NCI-H128 (cell line): ENCODE measurements around the gene NRK.
"Not testable (repeated sequence)": the region's sequence is repeated elsewhere in the genome, so short reads cannot be mapped to it uniquely, and the experiment has no call there.

Experiments
- DNase-seq: peaks from one replicate; lab custom pipeline; 2025; ENCODE audit not compliant: unreplicated experiment; lab: John Stamatoyannopoulos, UW

NRK gene, protein sequence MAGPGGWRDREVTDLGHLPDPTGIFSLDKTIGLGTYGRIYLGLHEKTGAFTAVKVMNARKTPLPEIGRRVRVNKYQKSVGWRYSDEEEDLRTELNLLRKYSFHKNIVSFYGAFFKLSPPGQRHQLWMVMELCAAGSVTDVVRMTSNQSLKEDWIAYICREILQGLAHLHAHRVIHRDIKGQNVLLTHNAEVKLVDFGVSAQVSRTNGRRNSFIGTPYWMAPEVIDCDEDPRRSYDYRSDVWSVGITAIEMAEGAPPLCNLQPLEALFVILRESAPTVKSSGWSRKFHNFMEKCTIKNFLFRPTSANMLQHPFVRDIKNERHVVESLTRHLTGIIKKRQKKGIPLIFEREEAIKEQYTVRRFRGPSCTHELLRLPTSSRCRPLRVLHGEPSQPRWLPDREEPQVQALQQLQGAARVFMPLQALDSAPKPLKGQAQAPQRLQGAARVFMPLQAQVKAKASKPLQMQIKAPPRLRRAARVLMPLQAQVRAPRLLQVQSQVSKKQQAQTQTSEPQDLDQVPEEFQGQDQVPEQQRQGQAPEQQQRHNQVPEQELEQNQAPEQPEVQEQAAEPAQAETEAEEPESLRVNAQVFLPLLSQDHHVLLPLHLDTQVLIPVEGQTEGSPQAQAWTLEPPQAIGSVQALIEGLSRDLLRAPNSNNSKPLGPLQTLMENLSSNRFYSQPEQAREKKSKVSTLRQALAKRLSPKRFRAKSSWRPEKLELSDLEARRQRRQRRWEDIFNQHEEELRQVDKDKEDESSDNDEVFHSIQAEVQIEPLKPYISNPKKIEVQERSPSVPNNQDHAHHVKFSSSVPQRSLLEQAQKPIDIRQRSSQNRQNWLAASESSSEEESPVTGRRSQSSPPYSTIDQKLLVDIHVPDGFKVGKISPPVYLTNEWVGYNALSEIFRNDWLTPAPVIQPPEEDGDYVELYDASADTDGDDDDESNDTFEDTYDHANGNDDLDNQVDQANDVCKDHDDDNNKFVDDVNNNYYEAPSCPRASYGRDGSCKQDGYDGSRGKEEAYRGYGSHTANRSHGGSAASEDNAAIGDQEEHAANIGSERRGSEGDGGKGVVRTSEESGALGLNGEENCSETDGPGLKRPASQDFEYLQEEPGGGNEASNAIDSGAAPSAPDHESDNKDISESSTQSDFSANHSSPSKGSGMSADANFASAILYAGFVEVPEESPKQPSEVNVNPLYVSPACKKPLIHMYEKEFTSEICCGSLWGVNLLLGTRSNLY (N-terminal part only)

GRCh38 chrX:105822138-105823091 lies at the start of gene NRK:
NRK (plus strand) TSS chrX:105822539; CDS start chrX:105822846, 307 bp downstream.
- DNase-seq = no peak

DNA sequence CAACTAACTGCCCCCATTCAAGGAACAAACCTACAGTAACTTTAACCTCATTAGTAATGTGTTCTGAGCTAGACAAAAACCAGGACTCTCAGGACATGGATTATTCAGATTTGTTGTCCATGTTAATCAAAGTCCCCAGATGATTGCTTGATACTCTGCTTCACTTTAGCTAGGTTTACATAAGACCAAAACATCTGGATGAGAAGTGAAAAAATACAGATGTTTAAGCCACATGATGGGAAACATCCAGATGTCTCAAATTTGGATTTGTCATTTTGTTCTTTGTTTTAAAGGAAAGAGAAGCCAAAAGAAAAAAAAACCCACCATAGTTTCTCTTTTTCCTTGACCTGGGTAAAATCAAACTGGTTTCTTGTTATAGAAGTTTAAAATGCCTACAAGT lies 48.5 kb upstream of the NRK start:
- no peak for DNase-seq

- DNase-seq = no peak
Measured at GRCh38 chrX:105775679-105776078, 46.7 kb upstream of the NRK start.

DNA sequence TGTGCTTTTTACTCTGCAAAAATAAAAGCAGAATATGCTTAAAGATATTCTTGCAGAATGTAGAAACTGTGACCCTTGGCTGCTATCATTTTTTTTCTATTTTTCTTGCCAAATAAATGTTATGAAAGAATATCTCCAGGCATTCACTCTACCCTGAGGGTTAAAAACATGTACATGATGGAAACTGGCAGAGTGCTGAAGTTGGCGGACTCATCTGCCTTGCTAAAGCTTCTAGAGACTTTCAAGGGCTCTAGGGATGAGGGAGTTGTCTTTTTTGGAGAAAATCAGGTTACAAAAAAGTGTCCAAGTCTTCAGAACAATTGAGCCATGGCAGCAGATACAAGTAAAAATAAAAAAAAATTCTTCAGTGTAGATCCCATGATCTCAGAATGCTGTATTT lies 40.5 kb upstream of the NRK start:
- no peak for DNase-seq

GRCh38 chrX:105796877-105797276 lies 25.5 kb upstream of the NRK start:
- not testable (repeated sequence) for DNase-seq

- DNase-seq = no peak
Measured at GRCh38 chrX:105803891-105804290, 18.4 kb upstream of the NRK start.

- not testable (repeated sequence) for DNase-seq
Measured at GRCh38 chrX:105805655-105806054, 16.7 kb upstream of the NRK start.

DNA sequence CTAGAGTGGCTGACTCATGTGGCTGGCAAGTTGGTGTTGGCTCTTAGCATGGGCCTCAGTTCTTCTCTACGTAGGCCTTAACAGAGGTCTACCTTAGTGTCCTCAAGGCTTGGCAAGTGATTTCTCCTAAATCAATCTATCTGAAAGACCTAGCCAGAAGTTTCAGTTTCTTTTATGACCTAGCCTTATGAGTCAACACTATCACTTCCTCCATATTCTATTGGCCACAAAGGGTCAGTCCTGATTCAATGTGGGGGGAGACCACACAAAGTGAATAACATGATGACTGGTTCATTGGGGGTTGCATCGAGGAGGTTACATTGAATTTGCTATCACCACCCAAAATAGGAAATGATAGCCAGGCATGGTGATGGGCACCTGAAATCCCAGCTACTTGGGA lies 5.8 kb upstream of the NRK start:
- DNase-seq = no peak

DNA sequence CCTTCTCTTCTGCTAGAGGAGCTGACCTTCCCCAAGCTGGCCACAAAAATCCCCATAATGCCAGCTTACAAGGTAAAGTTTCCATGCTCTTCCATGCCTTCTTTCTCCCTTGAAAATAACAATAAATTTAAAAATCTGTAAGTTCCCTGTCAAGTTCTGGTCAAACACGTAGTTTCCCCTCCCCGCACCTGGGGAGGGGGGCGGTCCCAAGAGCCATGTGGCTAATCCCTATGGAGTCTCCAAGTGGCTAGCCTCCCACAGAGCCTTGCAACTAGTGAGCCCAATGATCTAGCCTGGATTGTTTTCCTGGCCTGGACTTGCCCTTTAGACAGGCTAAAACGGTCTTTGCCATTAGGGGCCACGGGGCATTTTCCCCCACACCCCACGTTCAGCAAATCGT lies 2.1 kb upstream of the NRK start:
- DNase-seq = no peak

DNA sequence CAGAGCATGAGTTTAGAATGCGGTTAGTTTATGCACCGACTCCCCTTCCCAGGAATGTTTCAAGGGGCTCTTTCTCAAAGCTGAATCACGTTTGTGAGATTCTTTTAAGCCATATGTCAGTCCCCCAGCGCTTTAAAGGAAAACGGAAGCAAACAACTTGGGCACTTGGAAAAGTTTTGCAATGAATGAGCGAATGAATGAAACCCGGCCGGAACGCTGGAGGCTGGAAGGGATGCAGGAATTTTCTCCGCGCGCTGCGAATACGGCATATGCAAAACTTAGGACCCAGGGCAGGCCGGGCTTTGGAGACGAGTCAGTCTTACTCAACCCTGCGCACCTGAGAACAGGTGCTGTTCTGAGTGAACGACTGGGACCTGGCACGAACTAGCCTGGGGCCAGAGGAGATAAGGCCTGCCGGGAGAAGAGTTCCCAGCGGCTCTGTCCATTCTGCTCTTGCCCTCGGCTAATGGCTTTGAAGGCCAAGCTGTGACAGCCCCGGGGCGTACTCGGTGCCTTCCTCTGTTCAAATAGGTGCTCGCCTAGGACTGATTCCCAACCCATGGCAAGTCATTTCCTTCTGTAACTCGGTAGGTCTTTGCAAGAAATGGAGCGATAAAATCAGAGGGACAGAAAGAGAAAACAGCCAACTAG lies 743 bp upstream of the NRK start:
- no peak for DNase-seq

DNA sequence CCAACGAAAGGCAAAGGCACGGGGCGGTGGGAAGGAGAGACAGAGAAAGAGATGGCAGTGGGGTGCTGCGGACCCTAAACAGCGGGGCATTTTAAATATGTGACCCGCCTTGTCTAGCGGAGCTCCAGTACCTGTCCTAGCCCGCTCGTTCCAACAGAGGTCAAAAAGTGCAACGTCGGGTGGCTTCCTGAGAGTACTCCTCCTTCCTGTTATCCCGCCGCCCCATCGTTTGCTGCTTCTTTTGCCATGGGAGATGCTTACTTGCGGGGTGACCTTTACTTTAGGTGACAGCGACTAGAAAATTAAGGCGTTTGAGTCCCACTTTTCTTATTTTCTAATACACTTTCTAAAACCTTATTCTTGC lies 735 bp downstream of the NRK start:
- DNase-seq = no peak

- no peak for DNase-seq
Measured at GRCh38 chrX:105829011-105829410, 6.7 kb downstream of the NRK start.

DNA sequence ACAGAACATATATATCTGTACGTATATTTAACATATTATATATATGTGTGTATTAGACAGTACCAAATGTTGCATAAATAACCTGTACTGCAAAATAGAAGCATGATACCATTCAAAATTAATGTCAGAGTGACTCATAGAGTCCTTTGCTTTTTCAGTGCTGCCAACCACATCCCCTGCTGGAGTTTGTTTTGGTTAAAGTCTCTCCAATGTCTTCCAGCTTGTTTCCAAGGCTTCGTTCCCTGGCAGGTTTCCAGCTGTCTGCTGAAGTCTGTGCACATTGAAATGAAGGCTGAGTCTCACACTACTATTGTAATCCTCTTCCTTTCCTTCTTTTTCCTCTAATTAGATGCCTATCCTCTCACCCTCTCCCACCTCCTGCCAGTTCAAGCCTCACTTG lies 14.9 kb downstream of the NRK start:
- no peak for DNase-seq

GRCh38 chrX:105845631-105846030 lies 23.3 kb downstream of the NRK start:
- DNase-seq = no peak

- DNase-seq = not testable (repeated sequence)
Measured at GRCh38 chrX:105850100-105850499, 27.8 kb downstream of the NRK start.

GRCh38 chrX:105865709-105866108 lies 43.4 kb downstream of the NRK start:
- no peak for DNase-seq

DNA sequence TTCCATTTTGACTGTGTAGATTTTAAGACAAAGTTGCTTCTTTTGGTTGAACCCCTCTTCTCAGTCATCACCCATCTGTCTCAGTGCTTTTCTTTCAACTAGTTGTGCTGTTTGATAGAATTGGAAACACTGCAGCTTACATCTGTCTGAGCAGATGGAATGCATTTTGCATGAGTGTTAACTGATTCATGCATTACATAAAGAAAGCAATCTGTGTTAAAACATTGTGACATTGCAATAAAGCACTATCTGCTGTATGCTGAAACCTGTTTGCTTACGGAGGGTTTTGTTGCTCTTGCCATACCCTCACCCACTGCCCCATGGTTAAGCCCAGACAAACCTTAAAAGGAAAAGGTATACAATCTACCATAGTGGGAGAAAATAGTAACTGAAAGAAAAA lies 47.4 kb downstream of the NRK start:
- no peak for DNase-seq

DNA sequence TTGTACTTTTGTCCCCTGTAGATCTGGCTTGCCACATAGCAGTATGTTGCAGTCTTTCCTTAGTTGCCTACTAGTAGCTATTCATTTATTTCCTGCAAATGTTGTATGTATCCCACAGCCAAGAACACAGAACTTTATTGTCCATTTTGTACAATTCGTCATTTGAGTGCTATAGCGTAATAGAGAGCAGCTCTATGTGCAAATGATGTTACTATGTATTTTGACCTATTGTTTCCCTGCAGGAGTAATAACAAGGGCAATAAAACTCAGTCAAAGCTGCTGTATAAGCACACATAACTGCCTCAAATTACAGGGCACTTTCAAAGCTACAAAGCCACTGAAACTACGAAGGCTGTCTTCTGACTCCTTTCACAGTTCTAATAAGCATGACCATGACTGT lies 48.1 kb downstream of the NRK start:
- no peak for DNase-seq

DNA sequence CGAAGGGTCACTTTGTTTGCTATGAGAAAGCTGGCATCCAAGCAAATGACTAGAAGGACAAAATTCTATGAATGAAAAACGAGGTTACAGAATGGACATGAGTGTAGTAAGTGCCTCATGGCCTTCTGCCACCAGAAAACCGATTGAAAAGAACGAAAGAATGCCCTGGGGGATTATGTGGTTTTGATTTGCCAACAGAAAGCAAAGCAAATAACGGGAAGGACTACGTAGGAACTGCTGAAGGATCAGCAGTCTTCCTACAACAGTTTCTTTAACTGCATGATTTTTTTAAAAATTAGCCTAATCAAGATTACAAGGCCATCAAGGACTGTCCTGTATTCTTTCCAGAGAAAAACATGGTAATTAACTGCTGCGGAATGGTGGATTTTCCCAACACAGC lies 50.6 kb downstream of the NRK start:
- DNase-seq = no peak

DNA sequence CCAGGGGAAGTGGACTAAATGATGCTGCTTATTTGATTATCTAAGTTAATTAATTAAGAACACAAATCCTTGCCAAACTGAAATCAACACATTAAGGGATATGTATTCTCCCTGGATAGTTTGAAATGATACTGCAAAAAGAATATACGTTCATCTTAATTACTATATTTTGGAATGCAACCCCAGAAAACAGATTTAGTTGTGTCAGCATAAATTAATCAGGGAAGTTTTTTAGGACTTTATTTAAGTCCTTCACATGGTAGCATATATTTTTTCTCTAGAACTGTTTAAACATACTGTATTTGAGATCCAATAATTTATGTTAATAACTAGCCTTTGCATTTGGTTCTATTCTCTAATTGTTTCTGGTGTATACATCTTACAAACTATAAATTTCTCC lies 52.5 kb downstream of the NRK start:
- DNase-seq = no peak
